Prostate gland (tissue), 2 donors: ENCODE data around the gene RHPN2.

Experiments
- POLR2AphosphoS5 ChIP-seq: sonication (generic); formaldehyde crosslinking; IDR thresholded peaks from one replicate; pipeline ENCODE4 v1.6.1; 2017; ENCODE audit warnings: antibody characterized with exemption
- TF ChIP-seq, protein P1 (sequence below), 4 experiments: fragments of 200-600 bp in 2 of 4; fragments of 450-650 bp in 2 of 4; sonication (generic) in 2 of 4; IDR thresholded peaks; 1 replicate in 3 of 4; 2 replicates in 1 of 4; pipeline ENCODE4 v1.5.1; 2016 to 2019; ENCODE audit warnings: antibody characterized with exemption in 4 of 4, mild to moderate bottlenecking in 2 of 4, moderate library complexity in 2 of 4

DNA sequence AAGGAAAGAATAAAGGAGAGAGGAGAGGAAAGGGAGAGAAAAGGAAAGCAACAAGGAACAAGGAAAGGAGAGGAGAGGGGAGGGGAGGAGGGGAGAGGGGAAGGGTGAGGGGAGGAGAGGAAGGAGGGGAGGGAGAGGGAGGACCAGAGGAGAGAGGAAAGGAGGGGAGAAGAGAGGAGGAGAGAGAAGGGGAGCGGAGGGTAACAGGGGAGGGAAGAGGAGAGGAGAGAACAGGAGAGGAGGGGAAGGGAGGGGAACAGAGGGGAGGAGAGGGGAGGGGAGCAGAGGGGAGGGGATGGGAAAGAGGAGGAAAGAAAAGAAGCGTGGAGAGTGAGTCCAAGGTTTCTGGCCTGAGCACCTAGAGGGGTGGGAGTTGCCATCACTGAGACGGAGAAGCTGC lies 66.0 kb downstream of the RHPN2 start:
- TF ChIP-seq, protein P1, sequence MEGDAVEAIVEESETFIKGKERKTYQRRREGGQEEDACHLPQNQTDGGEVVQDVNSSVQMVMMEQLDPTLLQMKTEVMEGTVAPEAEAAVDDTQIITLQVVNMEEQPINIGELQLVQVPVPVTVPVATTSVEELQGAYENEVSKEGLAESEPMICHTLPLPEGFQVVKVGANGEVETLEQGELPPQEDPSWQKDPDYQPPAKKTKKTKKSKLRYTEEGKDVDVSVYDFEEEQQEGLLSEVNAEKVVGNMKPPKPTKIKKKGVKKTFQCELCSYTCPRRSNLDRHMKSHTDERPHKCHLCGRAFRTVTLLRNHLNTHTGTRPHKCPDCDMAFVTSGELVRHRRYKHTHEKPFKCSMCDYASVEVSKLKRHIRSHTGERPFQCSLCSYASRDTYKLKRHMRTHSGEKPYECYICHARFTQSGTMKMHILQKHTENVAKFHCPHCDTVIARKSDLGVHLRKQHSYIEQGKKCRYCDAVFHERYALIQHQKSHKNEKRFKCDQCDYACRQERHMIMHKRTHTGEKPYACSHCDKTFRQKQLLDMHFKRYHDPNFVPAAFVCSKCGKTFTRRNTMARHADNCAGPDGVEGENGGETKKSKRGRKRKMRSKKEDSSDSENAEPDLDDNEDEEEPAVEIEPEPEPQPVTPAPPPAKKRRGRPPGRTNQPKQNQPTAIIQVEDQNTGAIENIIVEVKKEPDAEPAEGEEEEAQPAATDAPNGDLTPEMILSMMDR (IDR thresholded peaks at IDR 0.05): no peak
- no peak for TF ChIP-seq POLR2AphosphoS5
